Measurements from ENCODE around the gene PEAK1.

The PEAK1 gene

DNA sequence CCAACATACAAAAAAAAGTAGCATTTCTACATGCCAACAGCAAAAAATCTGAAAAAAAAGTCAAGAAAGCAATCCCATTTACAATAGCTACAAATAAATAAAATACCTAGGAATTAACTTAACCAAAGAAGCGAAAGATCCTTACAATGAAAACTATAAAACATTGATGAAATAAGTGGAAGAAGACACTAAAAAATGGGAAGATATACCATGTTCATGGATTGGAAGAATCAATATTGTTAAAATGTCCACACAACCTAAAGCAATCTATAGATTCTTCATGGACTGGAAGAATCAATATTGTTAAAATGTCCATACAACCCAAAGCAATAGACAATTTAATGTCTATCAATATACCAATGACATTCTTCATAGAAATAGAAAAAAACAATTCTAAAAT is 21.0 kb downstream of the PEAK1 start:
- DNase-seq (ENCODE audit: low spot score) = no peak

DNA sequence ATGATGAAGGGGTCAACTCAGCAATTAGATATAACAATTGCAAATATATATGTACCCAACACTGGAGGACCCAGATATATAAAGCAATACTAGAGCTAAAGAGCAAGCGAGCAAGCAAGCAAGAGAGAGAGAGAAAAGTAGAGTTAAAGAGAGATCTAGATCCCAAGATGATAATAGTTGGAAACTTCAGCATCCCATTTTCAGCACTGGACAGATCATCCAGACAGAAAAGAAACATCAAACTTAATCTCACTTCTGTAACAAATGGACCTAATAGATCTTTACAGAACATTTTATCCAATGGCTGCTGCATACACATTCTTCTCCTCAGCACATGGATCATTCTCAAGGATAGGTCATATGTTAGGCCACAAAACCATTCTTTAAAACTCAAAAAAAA is 23.2 kb downstream of the PEAK1 start:
- DNase-seq (ENCODE audit: low spot score) = no peak

DNA sequence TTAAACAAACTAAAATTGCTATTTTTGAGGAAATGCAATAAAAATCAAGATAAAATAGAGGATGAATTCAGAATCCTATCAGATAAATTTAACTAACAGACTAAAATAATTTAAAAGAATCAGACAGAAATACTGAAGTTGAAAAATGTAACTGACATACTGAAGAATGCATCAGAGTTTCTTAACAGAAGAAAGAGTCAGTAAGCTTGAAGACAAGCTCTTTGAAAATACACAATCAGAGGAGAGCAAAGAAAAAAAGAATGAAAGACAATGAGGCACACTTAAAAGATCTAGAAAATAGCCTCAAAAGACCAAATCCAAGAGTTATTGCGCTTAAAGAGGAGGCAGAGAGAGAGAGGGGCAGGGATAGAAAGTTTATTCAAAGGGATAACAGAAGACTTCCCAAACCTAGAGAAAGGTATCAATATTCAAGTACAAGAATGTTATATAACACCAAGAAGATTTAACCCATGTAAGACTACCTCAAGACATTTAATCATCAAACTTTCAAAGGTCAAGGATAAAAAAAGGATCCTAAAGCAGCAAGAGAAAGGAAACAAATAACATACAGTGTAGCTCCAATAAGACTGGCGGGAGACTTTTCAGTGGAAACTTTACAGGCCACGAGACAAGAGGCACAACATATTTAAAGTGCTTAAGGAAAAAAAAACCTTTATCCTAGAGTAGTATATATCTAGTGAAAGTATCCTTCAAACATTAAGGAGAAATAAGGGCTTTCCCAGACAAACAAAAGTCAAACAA is 24.7 kb downstream of the PEAK1 start:
- DNase-seq (ENCODE audit: low spot score) = no peak

DNA sequence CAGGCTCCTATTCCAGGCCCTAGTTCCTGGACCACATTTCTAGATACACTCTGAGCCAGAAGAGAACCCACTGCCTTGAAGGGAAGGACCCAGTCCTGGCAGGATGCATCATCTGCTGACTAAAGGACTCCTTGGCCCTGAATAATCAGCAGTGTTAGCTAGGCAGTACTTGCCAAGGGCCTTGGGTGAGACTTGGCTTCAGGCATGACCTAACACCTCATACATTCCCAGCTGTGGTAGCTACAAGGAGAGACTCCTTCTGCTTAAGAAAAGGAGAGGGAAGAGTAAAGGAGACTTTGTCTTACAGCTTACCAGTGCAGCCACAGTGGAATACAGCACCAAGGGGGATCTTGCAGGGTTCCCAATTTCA is 26.4 kb downstream of the PEAK1 start:
- no peak for DNase-seq (ENCODE audit: low spot score)

DNA sequence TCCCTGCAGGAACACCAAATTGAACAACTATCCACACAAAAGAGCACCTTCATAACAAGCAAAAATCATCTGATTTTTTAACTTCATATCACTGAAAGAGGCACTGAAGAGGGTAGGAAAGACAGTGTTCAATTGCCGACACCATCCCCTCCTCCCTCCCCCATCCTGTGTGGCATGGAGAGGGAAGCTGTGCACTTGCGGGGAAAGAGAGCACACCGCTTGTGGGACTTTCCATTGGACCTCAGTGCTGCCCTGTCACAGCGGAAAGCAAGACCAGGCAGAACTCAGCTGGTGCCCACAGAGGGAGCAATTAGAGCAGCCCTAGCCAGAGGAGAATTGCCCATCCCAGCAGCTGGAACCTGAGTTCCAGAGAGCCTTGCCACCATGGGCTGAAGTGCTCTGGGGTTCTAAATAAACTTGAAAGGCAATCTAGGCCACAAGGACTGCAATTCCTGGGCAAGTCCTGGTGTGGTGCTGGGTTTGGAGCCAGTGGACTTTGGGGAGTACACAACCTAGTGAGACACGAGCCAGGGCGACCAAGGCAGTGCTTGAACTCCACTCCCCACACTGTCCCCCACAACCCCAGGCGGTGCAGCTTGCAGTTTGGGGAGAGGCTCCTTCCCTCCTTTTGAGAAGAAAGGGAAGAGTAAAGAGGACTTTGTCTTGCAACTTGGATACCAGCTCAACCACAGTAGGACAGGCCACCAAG is 27.0 kb downstream of the PEAK1 start:
- DNase-seq (ENCODE audit: low spot score) = no peak

DNA sequence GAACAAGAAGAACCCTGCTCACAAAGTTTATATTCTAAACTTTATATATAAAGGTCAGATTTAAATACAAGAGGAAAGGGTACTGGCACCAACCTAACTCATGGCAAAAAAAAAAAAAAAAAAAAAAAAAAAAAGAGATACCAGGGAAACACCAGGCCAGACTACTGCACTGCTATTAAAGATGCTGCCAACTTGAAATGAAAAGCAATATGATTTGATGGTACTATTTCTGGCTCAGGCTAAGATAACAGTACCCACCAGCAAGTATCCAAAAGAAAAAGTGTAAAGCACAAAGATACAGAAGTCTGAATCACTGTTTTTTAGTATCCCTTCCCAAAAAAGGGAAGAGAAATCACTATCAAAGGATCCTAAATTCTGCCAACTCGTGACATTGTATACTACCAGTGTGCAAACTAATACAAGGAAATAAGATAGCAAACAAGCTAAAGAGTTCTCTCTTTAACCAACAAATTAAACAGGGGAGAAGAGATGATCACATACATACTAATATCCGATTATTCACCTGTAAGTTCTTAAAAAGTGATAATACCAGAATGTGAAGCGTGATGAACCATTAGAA is 28.4 kb downstream of the PEAK1 start:
- no peak for DNase-seq (ENCODE audit: low spot score)

DNA sequence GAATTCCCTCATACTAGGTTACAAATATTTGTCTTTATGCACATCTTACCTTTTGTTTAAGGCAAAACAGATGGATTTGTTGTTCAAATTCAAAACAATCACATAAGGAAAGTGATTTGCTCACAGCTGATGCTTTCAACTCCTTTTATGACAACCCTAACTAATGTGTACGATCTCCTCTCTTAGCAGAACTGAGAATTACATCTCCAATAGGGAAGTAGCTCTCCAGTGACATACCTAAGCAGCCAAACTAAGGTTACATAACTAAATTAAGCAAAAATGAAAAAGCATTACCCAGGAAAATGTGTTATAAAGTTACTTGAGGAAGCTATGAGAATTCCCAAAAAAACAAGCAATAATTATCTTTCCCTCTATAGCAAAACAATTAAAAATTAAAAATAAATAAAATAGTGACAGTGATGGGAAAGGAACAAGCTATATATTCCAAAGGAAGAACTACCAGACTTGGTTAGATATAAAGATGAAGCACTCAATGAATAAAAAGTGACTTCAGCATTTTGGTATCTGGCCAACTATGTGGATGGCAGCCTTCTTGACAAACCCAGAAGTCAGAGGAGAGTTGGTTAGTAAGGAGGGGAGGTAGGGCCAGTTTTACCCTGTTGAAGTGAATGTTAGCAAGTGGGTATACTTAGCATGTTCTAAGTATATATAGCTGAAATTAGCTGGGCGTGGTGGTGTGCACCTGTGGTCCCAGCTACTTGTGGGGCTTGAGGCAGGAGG is 32.4 kb downstream of the PEAK1 start:
- no peak for DNase-seq (ENCODE audit: low spot score)

DNA sequence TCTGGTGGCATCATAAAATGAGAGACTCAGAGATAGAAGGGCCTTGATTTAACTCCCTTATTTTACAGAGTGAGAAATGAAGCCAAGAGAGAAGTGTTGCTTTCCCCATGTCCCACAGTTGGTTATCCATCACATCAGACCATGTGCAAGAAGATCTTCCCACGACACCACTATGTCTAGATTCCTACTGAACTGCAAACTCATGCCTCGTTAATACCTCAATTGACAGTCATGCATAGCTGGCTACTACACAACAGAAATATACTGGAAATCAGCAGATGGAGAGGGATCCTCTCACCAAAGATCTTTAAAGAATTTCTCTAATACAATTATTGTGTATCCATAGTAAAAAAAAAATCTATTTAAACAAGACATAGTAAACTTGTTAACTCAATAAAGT is 33.3 kb downstream of the PEAK1 start:
- no peak for DNase-seq (ENCODE audit: low spot score)

DNA sequence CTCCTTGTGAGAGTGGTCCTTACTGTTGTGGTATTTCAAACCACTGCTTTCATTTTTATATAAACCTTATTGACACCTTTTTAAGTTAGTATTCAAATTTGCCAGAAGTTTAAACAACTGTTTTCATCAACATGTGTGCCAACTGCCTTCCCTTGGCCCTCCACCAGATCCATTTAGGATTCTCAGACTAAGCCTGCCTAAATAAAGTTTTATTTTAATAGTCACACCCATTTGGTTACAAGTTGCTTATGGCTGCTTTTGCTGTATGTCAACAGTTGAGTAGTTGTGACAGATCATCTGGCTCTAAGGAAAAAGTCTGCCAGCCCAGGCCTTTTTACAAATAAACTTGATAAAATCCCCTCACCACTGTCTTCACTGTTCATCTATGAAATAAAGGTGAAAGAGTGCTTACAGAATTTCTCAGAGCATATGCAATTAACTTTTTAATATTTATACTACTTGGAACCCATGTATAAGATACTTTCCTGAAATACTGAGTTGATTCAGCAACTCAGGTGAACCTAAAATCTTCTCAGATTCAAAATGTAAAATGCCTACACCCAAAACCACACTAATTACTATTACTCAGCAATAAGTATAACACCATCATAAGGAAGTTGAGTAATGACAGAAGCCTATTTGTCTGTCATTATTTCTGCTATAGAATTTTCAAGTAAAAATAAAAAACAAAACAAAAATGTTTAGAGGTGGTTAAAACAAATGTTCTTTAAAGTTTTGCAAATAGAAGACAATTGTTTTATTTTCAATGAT is 35.1 kb downstream of the PEAK1 start:
- no peak for DNase-seq (ENCODE audit: low spot score)

DNA sequence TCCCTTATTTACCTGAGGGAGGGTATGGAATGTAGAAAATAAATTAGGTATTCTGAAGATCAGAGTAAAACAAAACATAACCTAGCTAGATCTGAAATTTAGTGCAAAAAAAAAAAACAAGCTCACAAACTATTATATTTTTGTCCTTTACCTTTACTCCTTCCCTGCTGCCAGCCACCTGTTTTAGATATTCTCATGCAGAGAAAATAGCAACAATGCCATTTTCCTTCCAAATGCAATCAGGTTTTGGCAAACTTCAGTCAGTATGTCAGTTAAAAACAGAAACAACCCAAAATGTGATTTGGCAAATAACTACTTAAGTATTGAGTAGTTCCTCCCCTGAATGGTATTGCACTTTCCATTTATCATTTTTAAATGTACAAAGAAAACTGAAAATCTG is 35.8 kb downstream of the PEAK1 start:
- no peak for DNase-seq (ENCODE audit: low spot score)

DNA sequence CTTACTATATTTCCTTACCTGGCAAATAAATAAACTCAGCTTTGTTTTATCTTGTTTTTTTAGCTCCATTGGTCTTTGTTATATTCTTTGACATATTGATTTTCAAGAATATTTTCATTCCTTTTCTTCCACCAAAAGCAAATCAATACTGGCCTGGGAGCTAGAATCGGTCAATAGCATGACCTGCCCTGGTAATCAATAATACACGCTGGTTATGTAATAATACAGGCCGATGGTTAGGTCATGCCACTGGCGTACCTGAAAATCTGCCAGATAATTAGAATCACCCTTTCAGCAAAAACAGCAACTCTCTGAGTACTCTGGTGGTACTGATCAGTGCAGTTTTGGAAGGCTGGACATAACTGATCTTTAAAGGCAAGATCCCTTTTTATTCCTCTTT is 39.9 kb downstream of the PEAK1 start:
- no peak for DNase-seq (ENCODE audit: low spot score)

DNA sequence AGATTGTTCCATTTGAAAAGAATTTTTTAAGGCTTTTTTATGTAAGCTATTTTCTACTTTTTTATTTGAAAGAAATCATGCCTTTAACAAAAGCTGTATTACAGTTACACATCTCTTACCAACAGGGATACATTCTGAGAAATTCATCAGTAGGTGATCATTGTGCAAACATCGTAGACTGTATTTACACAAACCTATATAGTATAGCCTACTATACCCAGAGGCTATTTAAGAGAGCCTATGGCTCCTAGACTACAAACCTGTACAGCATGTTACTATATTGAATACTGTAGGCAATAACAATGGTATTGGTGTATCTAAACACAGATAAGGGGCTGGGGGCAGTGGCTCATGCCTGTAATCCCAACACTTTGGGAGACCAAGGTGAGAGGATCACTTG is 43.1 kb downstream of the PEAK1 start:
- DNase-seq (ENCODE audit: low spot score) = no peak

DNA sequence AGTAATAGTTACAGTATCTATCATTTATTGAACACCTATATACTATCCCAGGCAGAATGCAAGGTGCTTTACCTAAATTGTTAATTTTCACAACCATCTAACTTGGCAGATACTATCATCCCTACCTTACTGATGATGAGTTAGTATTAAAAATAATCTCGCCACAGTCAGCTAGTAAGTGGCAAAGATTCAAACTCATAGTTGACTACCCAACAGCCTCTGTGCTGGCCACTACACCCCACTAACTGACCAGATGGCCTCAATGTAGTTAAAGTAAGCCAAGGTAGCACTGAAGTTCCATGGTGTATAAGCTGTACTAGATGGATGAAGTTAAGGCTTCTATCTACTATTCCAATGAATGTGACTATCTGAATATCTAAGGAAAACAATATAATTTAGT is 44.8 kb downstream of the PEAK1 start:
- no peak for DNase-seq (ENCODE audit: low spot score)

DNA sequence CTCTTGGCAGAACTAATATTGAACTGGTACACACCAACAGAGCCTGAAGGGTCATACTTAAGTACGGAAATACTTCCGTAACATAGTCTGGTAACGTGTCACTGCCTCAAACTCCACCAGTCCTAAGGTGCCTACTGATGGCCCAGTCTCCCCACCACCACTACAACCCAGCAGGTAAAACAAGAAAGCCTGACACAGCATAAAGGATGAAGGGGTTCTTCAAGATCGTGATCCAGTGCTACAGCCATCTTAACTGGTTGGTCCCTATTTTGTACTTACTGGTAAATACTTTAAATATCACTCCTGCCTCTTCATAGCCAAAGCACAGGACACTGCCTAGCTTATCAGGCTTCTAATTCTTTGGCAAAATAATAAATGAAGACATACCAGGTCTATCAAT is 46.5 kb downstream of the PEAK1 start:
- no peak for DNase-seq (ENCODE audit: low spot score)

DNA sequence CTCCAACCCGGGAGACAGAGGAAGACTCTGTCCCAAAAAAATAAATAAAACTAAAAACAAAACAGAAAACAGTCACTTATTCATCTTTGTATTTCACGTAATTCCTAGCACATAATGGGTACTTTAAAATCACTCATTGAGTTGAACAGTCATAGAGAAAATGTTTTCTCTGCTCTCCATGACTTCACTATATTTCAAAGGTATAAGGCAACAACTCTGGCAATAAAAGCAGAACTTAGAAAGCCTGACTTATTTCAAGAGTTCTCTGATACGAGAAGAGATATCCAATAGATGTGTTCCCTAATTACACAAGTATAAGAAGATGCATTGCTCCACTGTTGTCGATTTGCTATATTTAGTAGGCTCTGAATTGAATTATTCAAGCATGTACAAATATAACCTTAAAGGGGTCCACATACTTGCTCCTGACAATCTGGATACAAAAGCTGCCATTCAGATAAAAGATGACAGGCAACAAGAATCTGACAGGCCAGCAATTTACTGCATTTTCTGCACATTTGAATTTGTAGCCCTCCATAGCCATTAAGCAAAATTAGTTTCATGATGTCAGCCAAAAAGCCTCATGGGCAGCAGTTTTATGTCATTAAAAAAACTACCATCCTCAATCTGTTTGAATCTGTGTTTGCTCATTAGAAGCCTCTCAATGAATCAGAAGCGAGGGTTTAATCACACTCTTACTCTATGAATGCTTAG is 47.9 kb downstream of the PEAK1 start:
- no peak for DNase-seq (ENCODE audit: low spot score)

DNA sequence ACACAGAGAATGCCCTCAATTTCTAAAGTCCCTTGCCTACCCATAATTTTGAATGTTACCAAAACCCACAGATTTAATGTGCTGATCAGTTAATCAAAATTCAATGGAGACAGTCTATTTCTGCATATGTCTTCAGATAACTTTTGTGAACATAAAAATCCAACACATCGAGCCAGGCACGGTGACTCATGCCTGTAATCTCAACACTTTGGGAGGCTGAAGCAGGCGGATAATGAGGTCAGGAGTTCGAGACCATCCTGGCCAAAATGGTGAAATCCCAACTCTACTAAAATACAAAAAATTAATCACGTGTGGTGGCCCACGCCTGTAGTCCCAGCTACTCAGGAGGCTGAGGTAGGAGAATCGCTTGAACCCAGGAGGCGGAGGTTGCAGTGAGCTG is 49.3 kb downstream of the PEAK1 start:
- no peak for DNase-seq (ENCODE audit: low spot score)

DNA sequence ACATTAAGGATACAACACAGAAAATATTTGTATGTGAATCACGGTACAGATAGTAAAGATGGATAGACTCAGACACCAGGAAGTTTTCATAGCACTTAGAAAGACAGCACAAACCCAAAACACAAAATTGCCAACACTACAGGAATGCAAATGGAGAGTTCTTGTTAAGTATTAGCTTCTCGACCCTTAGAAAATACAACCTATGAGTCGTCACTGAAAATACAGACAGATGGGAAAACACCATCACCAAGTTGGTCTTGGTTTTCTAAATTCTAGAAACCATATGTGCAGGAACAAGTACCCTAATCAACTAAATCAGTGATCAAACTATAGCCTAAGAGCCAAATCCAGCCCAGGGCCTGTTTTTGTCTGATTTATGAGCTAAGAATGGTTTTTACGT is 50.7 kb downstream of the PEAK1 start:
- no peak for DNase-seq (ENCODE audit: low spot score)

DNA sequence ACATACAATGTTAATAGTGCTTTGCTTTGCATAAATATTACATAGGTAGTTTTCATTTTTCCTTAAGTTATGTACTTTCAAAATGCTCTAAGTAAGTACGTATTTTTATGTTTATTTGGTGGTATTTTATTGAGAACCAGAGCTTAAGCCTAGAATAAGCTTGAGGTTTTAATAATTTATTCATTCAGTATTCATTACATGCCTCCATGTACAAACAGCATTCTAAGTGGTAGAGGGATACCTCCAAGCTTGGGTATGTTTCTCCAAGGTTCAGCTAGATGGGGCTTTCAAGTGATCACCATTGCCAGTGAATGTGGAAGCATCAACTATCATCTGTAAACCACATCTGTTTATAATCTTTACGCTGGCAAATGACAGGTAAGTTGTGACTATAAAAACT is 52.3 kb downstream of the PEAK1 start:
- DNase-seq (ENCODE audit: low spot score) = no peak

DNA sequence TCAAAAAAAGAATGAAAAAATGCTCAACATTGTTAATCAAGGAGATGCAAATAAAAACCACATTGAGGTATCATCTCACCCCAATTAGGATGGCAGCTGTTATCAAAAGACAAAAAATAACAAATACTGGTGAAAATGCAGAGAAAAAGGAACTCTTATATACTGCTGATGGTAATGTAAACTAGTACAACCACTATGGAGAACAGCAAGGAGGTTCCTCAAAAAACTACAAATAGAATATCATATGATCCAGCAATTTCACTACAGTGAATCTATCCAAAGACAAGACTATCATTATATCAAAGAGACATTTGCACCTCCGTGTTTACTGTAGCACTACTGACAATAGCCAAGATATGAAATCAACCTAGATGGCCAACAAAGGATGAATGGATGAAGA is 58.4 kb downstream of the PEAK1 start:
- no peak for DNase-seq (ENCODE audit: low spot score)

DNA sequence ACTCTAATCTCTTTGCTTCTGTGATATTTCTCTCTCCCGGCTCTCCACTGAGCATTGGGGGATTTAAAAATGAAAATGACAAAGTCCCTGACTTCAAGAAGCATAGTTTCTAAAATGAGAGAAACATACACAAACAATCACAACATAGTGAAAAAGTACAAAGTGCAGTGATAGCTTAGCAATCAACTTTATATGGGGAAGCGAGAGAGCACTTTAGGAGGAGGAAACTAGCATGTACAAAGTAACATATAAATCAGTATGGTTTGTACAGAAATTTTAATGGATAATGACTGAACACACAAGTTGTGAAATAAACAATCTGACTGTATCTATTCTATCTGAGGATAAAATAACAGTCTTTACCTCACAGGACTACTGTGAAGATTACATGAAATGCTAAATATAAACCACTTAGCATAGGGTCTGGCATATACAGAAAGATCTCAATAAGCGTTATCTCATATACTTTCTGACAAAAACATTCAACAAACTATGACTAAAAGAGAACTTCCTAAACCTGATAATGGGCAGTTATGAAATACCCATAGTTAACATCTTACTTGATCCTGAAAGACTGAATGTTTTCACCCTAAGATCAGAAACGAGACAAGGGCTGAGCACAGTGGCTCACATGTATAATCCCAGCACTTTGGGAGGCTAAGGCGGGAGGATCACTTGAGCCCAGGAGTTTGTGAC is 61.2 kb downstream of the PEAK1 start:
- DNase-seq (ENCODE audit: low spot score) = no peak

DNA sequence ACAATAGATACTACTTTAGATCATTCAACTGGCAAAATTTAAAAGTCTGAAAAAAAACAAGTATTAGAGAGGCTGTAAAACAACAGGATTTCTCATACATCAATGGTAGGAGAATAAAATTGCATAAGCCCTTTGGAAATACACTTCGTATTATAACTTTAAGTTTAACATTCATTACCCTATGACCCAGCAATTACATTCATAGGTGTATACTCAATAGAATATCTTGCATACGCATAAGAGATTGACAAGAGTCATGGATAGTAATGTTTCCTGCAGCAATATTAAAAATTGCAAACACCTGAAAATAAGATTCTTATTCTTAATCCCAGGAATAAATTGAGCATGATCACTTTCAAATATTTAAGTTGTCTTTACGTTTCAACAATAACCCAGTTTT is 63.6 kb downstream of the PEAK1 start:
- DNase-seq (ENCODE audit: low spot score) = no peak

All from CD4-positive, alpha-beta T cell treated with Interleukin-15 for 4 hours (primary cell).